Astrocyte (in vitro differentiated cells and primary cell): ENCODE results near the gene RSPH1.

ENCODE experiments used
- CTCF ChIP-seq: IDR thresholded peaks from 2 replicates; pipeline ENCODE4 v1.5.1; 2011; ENCODE audit warnings: low read depth, mild to moderate bottlenecking, inconsistent platforms, low read length, moderate library complexity; ENCODE audit not compliant: insufficient read depth
- EZH2 ChIP-seq: IDR thresholded peaks from 2 replicates; pipeline ENCODE4 v1.6.1; 2012; ENCODE audit warnings: mild to moderate bottlenecking, low read length, inconsistent platforms; ENCODE audit not compliant: insufficient read depth

GRCh38 chr21:42456457-42456856 is 39.6 kb downstream of the RSPH1 start:
- TF ChIP-seq CTCF = no peak
- no peak for TF ChIP-seq EZH2
